ENCODE data around the gene SLC2A4RG.

SLC2A4RG gene

DNA sequence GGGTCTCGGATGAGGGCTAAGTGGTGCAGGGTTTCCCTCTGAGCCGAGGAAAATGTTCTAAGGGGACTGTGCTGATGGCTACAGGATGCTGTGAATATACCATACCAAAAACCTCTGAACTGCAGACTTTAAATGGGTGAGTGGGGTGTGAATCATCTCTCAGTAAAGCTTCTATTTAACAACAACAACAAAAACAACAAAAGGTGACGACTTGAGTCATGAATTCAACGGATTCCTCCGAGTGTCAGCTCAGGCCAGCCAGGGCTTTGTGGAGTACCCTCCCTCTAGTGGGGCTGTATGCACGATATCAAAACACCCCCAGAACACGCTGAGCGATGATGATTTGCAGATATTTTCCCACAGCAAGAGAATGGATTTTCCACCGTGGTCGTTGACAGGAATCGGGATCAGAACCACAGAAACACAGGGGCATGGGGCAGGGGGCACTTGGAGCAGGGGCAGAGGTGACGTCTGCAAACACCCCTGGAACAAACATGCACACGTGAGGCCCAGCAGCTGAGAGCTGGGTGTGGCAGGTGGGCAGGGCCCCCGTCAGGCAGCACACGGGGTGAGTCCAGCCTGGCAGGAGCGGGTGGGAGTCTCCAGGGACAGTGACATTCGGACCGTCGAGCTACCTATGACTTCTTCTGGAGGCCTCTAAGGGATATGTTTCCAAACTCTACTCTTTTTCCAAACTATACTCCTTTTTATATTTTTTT is 38.6 kb downstream of the SLC2A4RG start:
- DNase-seq, result no peak

DNA sequence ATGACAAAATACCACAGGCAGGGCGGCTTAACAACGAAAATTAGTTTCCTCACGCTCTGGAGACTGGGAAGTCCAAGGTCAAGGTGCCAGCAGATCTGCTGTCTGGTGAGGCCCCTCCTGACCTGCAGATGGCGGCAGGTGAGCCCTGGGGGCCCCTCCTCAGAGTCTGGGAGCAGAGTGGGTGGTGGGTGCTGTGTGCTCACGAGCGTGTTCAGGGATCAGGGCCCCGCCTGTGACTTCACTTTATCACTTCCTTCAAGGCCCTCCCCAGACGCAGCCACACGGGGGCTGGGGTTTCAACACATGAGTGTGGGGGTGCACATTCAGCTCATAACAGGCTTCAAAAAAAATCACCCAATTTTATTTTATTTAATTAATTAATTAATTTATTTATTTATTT is 39.3 kb downstream of the SLC2A4RG start:
- no peak for DNase-seq

DNA sequence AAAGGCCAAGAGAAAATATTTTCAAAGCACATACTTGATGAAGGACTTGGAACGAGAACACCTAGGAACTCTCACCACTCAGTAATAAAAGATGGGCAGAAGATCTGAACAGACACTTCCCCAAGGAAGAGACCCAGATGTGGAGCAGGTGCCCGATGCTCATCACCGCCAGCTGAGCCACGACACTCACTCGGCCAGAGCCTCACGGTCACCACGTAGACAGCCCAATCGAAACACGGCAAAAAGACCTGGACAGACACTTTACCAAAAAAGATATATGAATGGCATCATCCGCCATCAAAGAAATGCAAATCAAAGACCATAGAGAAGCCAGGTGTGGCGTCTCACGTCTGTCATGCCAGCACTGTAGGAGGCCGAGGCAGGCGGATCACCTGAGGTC is 41.6 kb downstream of the SLC2A4RG start:
- DNase-seq, result no peak

DNA sequence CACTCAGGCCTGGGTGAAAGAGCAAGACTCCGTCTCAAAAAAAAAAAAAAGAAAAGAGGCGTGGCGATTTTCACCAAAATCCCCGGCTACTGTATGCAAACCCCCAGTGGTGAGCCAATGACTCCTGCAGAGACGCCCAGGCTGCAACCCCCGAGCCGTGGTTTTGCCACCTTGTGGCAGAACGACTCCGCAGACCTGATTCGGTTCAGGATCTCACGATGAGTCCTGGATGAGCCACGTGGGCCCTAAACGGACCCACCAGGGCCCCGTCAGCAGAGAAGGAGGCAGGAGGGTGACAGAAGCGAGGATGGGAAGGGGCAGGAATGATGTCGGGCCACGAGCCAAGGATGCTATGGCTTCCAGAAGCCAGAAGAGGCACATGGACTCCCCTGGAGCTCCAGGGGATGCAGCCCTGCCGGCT is 42.5 kb downstream of the SLC2A4RG start:
- DNase-seq, result peak; percentile 10 to 26

DNA sequence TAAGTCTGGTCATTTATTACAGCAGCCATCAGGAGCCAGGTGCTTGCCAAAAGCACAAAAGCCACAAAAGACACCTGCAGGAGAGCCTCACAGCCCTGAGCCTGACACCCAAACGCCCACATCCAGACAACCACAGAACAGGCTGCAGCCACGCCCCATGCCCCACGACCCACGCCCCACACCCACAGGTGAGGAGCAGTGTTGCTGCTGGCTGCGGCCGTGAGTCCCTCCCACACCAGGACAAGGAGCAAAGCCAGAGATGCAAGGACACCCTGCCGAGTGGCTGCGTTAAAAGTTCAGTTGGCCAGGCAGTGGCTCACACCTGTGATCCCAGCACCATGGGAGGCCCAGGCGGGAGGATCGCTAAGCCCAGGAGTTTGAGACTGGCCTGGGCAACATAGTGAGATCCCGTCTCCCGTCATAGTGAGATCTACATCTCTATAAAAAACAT is 43.0 kb downstream of the SLC2A4RG start:
- DNase-seq, result peak; percentile 8 to 56

DNA sequence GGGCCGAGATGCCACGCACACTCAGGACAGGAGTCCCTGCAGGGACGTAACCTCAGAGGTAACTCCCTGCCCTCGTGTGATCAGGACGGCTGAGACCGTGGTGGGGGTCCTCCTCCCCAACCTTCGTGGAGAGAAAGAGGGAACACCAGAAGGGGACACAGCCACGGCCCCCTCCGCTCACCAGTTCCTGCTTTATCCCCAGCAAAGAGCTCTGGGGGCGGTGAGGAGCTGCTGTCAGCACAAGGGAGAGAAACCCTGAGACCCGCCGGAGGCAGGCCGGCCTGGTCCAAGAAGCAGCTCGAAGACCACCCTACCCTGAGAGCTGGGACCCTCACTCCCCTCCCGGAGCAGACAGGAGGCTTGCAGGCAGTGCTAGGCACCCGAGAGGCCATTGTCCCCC is 44.4 kb downstream of the SLC2A4RG start:
- DNase-seq, result no peak

DNA sequence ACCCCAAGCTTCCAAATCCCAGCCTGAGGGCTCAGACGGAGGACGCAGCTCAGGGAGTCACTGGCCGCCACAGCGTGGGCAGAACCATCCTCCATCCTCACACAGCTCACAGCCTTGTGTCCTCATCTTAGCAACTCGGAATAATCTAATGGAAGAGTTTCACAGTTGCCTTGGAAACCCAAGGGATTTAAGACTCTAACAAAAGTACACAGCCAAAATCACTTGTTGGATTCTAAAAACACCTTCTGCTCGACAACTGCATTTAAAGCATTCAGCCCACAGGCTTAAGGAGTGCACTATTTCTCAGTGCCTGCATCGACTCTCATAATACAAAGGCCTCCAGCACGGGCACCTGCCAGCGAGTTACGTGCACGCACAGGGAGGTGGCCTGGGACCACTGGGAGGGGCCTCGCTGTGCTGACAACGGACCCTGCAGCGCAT is 46.1 kb downstream of the SLC2A4RG start:
- DNase-seq, result no peak

DNA sequence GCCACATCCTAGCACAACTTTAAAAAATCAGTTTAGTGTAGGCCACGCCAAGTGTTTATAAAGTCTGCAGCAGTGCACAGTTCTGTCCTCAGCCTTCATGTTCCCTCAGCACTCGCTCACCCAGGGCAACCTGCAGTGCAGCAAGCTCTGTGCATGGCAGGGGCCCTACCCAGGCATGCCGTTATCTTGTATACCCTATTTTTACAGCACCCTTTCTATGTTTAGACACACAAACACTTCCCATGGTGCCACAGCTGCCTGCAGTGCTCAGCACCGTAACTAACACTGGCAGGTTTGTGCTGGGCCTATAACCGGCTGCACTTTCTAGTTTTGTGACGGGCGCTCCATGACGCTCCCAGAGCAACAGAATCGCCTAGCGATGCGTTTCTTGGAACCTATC is 47.7 kb downstream of the SLC2A4RG start:
- DNase-seq, result no peak

DNA sequence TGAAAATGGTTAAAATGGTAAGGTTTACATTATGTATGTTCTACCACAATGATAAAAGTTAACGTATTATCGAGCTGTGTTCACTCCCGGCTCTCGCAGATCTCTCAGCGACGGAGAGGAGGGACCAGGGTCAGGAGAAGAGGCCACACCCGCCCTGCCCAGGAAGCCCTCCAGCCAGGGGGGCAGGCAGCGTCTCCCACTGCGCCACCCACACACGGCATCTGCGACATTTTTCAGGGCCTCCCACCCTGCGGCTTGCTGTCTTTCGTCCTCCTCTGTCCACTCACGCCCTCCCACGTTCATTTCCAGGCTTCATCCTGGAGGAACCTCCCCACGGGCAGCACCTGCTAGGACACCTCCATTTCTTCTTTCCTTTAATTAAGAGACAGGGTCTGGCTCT is 48.2 kb downstream of the SLC2A4RG start:
- DNase-seq, result no peak

DNA sequence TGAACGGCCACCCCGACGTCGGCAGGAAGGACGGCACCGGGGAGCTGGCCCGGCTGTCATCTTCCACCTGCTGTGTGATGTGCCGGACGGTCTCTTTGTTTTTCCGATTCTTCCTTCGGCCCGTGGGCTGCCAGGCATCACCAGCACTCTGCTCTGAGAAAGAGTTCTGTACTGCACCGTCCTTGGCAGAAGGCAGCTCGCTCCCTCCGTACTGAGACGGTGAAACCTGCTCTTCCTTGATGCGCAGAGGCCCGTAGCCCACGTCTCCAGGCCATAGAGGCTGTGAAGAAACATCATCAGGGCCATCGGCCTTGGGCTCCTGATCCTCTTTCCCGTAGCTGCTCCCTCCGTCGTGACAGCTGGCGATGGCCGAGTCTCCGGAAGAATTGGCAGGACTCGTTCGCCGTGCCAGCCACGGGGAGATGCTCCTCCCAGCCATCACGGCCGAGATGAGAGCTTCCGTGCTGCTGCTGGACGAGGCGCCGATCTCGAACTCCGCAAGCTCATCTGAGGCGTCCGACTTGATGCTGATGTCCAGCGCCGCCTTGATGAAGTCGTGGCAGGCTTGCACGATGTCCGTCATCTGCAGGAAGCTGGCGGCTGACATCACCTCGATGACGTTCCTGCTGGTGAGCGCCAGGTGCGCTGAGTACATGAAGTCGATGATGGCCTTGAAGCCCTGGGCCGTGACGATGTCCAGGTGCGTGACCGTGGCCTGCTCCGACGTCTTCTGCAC is 50.4 kb downstream of the SLC2A4RG start:
- no peak for DNase-seq

DNA sequence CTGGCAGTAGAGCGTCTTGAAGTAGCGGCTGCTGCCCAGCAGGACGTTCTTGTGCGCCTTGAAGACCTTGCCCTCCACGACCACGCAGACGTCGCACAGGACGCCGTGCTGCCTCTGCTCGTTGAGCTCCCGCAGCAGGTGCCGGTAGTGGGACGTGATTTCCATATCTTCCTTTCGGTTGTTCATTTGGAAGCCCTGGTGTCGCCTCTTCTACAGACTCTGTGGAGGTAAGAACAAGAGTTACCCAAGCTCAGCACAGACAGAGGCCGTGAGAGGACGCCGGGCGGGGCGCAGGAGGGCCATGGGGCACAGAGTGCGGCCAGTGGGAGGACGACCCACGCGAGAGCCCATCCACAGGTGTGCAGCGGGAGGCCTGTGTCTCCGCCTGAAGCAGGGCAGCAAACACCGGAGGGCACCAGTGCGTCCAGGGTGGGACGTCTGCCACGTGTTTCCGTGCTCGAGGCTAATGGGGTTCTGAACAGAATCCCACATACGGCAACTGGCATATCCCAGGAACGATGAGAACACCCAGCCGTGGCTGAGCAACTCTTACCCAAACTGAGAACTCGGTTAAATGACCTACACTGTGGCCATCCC is 51.1 kb downstream of the SLC2A4RG start:
- no peak for DNase-seq

DNA sequence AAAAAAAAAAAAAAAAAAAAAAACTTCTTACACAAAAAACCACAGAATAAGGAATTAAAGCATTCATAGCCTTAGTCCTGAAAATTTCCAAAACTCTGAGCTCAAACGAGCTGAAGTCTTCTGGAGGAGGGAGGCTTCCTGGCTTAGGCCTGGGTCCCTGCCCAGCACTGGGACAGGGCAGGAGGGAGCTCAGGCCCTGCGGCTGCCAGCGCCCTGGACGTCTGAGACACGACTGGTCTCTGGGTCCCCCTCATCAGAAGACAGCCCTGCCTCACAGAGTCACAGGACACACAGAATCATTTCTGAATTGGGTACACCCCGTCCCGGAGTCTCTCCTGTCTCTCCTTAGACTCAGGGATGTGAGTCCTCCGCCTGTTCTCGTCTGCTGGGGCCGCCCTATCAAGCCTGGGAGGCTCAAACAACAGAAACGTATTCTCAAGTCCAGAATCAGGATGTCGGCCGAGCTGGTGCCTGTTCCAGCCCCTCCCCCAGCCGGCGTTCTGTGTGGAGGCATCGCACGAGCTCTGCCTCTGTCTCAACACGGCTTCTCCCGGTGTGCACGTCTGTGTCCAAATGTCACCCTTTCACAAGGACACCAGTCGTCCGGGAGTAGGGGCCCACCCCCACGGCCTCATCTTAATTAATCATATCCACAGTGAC is 52.1 kb downstream of the SLC2A4RG start:
- DNase-seq, result no peak

DNA sequence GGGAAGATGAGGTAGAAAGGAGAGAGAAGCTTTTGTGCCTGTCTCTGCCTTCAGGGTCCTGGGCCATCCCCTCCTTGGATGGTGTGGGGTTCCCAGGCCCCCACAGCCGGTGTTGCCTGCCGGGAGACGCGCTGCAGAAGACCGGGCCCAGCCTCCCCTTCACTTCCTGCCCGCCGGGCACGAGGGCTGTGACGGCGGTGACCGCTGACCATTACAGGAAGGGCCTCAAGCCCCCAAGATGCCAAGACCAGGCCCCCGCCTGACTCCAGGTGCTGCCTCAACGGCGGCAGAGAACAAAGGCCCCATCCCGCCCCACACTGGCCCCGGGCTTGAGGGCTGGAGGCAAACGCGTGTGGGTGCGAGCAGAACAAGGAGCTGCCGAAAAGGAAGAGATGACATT is 53.3 kb downstream of the SLC2A4RG start:
- DNase-seq, result no peak
